Erythroblast (primary cell): ENCODE data around the gene ASIC4.

ENCODE experiments used
- GATA1 ChIP-seq: IDR thresholded peaks from 2 replicates; pipeline ENCODE4 v1.6.1; 2011; ENCODE audit warnings: low read depth, mild to moderate bottlenecking, control low read depth, low read length, moderate library complexity
- POLR2A ChIP-seq: IDR thresholded peaks from 2 replicates; pipeline ENCODE4 v1.6.1; 2011; ENCODE audit warnings: mild to moderate bottlenecking, low read length

- TF ChIP-seq POLR2A (no peak), GATA1 (no peak)
Observed at GRCh38 chr2:219508444-219508734, 5.9 kb upstream of the ASIC4 start.
